ENCODE measurements around the gene PNN. TPM values are rescaled to one million over a fixed set of nuclear protein-coding genes. Genes with fewer than 3 reads are reported as not detected.
"Not testable (repeated sequence)": the region's sequence is repeated elsewhere in the genome, so short reads cannot be mapped to it uniquely, and the experiment has no call there.

PNN gene
- total RNA-seq = 9.4 and 10.2 TPM in 2 replicates

- peak; percentile 100 for DNase-seq (ENCODE audit: low read depth in 2 of 2)
Observed at GRCh38 chr14:39174560-39175444, at the start of gene PNN. Gene PNN (plus strand): TSS chr14:39175254. CDS start chr14:39175280, 26 bp downstream.

- not testable (repeated sequence) for DNase-seq (ENCODE audit: low read depth in 2 of 2)
Observed at GRCh38 chr14:39137835-39138234, 37.2 kb upstream of the PNN start.

DNA sequence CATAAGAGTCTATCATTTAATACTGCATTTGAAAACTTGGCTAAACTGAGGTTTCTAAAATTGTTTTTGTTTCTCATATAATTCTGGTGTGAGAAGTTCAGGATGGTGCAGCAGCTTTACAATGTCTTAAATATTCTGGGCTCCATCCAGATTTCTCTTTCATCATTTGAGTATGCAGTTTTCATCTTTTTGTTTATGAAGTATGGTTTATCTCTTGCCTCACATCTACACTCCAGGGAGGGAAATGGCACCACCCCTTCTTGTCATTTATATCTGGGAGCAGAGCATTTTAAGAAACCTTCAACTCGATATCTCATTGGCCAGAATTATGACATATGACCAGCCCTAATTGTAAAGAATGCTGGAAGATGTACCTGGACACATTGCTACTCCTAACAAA lies 36.6 kb upstream of the PNN start:
- no peak for DNase-seq (ENCODE audit: low read depth in 2 of 2)

GRCh38 chr14:39140170-39140569 lies 34.9 kb upstream of the PNN start:
- no peak for DNase-seq (ENCODE audit: low read depth in 2 of 2)

GRCh38 chr14:39141623-39142022 lies 33.4 kb upstream of the PNN start:
- not testable (repeated sequence) for DNase-seq (ENCODE audit: low read depth in 2 of 2)

DNA sequence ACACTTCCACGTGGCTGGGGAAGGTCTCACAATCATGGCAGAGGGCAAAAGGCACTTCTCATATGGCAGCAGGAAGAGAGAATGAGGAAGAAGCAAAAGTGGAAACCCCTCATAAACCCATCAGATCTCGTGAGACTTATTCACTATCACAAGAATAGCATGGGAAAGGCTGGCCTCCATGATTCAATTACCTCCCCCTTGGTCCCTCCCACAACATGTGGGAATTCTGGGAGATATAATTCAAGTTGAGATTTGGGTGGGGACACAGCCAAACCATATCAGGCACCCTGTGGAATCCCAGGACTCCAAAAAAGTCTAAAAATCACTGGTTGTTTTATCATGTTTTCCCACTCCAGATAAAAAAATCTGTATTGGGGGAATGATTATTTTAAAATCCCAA lies 31.8 kb upstream of the PNN start:
- DNase-seq (ENCODE audit: low read depth in 2 of 2) = not testable (repeated sequence)

- no peak for DNase-seq (ENCODE audit: low read depth in 2 of 2)
Observed at GRCh38 chr14:39145266-39145966, 29.6 kb upstream of the PNN start.

- no peak for DNase-seq (ENCODE audit: low read depth in 2 of 2)
Observed at GRCh38 chr14:39154594-39155189, 20.4 kb upstream of the PNN start.

GRCh38 chr14:39157491-39157890 lies 17.6 kb upstream of the PNN start:
- no peak for DNase-seq (ENCODE audit: low read depth in 2 of 2)

- no peak for DNase-seq (ENCODE audit: low read depth in 2 of 2)
Observed at GRCh38 chr14:39158222-39158858, 16.7 kb upstream of the PNN start.

GRCh38 chr14:39160494-39160893 lies 14.6 kb upstream of the PNN start:
- DNase-seq (ENCODE audit: low read depth in 2 of 2) = no peak

DNA sequence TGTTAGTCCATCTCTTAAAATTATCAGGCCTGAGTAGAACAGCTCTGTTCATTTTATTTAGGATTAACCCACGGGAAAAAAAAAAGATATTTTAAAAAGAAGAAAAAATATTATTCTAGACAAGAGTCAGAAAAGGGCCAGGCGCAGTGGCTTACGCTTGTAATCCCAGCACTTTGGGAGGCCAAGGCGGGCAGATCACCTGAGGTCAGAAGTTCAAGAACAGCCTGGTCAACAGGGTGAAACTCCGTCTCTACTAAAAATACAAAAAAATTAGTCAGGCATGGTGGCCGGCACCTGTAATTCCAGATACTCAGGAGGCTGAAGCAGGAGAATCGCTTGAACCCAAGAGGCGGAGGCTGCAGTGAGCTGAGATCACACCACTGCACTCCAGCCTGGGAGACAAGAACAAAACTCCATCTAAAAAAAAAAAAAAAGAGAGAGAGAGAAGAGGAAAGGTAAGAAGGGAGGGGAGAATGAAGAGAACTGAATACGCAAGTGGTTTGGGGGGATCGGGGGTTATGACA lies 7.2 kb upstream of the PNN start:
- DNase-seq (ENCODE audit: low read depth in 2 of 2) = not testable (repeated sequence)

DNA sequence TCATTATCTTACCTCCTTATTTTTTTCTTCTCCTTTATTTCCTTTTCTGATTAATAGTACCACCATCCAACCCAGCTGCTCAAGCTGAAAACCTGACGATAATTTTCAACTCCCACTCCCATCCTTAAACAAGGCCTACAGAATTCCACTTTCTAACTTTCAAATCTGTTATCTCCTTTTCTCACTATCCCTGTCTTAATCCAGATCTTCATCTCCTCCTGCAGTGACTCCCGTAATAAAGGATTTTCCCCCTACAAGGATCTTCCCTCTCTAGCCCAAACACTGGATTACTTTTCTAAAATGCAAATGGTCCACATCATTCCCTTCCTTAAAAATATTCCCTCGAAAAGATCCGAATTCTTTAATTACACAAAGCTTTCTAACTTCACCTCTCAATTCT lies 6.5 kb upstream of the PNN start:
- DNase-seq (ENCODE audit: low read depth in 2 of 2) = no peak

DNA sequence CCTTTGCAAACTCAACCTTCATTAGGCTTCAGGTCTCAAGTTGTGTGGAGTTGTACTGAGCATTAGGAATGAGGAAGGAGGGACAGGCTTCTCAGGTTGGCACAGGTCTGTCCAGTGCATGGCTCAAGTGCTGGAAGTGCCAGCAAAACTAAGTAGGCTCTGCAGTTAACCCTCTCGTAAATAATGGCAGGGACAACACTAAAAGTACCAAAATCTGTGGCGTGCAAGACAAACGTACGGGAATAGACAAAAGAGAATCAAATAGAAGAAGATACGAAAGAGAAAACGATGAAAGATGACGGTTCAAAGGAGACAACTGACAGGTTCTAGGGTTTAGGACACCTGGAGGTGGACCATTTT lies 5.5 kb upstream of the PNN start:
- DNase-seq (ENCODE audit: low read depth in 2 of 2) = peak in 1 of 2 donors; percentile 29

DNA sequence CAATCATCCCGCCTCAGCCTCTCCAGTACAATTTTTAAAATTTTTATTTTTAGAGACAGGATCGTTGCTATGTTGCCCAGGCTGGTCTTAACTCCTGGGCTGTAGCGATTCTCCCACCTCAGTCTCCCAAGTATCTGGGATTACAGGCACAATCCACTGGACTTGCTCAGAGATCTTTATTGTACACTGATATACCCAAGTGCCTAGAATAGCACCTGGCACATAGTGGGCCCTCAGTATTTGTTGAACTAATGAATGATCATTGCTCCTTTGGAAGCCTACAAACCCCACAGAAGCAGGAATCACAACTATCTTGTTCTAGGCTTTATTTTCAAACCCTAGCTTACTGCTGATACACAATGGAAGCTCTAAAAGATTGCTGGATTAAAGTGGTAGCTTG lies 1.9 kb upstream of the PNN start:
- no peak for DNase-seq (ENCODE audit: low read depth in 2 of 2)

- peak in 1 of 2 donors; percentile 61 for DNase-seq (ENCODE audit: low read depth in 2 of 2)
Observed at GRCh38 chr14:39175445-39176262, 600 bp downstream of the PNN start.

DNA sequence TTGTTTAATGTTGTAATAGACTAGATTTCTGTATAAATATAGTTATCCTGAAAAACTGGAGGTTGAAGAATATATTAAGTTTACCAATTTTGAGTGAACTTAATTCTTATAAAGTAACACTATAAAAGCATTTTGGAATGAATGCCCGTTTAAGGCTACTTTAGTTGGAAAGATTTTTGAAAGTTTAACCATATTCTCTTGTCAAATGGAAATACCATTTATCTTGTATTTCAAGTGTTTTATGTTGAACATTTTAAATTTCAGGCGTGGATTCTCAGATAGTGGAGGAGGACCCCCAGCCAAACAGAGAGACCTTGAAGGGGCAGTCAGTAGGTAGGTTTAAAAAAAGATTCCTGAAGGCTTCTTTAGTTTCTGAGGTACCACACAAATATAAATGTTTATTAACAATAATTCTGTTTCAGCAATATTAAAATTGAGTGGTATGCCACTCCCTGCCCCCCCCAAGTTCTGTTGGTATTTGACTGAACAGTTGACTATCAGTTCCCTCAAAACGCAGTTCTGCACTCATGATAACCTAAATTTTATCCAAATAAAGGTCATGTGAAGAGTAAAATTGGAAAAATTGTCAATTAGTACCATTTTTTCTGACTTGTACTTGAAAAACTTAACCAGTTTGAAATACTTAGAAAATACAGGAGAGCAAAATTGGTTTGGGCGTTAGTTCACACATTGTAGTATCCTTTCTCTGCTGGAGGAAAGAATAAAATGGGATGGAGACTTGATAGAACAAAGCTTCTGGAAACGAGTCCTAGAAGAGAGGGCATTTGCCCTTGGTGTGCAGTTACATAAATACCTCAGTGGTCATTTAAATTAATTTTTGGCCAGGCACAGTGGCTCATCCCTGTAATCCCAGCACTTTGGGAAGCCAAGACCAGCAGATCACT lies 1.5 kb downstream of the PNN start:
- DNase-seq (ENCODE audit: low read depth in 2 of 2) = no peak

- DNase-seq (ENCODE audit: low read depth in 2 of 2) = no peak
Observed at GRCh38 chr14:39177168-39177545, 2.1 kb downstream of the PNN start.

DNA sequence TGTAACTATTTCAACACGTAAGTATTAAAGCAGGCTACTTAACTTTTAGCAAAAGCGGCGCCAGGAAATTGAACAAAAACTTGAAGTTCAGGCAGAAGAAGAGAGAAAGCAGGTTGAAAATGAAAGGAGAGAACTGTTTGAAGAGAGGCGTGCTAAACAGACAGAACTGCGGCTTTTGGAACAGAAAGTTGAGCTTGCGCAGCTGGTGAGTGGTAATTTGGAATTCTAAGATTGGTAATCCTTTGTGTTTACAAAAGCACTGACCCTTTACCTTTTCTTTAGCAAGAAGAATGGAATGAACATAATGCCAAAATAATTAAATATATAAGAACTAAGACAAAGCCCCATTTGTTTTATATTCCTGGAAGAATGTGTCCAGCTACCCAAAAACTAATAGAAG lies 4.0 kb downstream of the PNN start:
- DNase-seq (ENCODE audit: low read depth in 2 of 2) = no peak

DNA sequence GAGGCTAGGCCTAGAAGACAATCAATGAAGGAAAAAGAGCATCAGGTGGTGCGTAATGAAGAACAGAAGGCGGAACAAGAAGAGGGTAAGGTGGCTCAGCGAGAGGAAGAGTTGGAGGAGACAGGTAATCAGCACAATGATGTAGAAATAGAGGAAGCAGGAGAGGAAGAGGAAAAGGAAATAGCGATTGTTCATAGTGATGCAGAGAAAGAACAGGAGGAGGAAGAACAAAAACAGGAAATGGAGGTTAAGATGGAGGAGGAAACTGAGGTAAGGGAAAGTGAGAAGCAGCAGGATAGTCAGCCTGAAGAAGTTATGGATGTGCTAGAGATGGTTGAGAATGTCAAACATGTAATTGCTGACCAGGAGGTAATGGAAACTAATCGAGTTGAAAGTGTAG lies 5.5 kb downstream of the PNN start:
- DNase-seq (ENCODE audit: low read depth in 2 of 2) = no peak
